ENCODE results near the gene SNX5.

DNA sequence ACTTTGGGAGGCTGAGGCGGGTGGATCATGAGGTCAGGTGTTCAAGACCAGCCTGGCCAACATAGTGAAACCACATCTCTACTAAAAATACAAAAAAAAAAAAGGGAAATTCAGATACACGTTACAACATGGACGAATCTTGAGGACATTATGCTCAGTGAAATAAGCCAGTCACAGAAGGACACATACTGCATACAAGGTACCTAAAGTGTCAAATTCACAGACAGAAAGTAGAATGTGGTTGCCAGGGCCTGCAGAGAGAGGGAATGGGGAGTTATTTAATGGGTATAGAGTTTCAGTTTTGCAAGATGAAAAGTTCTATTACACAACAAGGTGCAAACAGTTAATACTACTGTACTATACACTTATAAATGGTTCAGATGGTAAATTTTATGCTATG lies 75.1 kb downstream of the SNX5 start:
- TF ChIP-seq BRCA1 (IDR thresholded peaks at IDR 0.05; ENCODE audit: low read depth, low read length) = no peak
- no peak for TF ChIP-seq POLR2A (IDR thresholded peaks at IDR 0.05; ENCODE audit: control extremely low read depth in 1 of 2, low read depth in 2 of 2, low read length in 2 of 2)
- TF ChIP-seq NRF1 (IDR thresholded peaks at IDR 0.05; ENCODE audit: low read depth, low read length) = no peak
- no peak for TF ChIP-seq EZH2 (IDR thresholded peaks at IDR 0.05; ENCODE audit: low read depth, low read length, severe bottlenecking)
- TF ChIP-seq ZNF274 (IDR thresholded peaks at IDR 0.05; ENCODE audit: borderline replicate concordance, extremely low read depth, low read length) = no peak
- TF ChIP-seq, protein P1, sequence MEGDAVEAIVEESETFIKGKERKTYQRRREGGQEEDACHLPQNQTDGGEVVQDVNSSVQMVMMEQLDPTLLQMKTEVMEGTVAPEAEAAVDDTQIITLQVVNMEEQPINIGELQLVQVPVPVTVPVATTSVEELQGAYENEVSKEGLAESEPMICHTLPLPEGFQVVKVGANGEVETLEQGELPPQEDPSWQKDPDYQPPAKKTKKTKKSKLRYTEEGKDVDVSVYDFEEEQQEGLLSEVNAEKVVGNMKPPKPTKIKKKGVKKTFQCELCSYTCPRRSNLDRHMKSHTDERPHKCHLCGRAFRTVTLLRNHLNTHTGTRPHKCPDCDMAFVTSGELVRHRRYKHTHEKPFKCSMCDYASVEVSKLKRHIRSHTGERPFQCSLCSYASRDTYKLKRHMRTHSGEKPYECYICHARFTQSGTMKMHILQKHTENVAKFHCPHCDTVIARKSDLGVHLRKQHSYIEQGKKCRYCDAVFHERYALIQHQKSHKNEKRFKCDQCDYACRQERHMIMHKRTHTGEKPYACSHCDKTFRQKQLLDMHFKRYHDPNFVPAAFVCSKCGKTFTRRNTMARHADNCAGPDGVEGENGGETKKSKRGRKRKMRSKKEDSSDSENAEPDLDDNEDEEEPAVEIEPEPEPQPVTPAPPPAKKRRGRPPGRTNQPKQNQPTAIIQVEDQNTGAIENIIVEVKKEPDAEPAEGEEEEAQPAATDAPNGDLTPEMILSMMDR (IDR thresholded peaks at IDR 0.05; ENCODE audit: control extremely low read depth in 1 of 3, insufficient read depth in 1 of 3, low read depth in 1 of 3, low read length in 3 of 3) = no peak
- no peak for TF ChIP-seq TBP (IDR thresholded peaks at IDR 0.05; ENCODE audit: low read depth, low read length)
- no peak for TF ChIP-seq CBX8 (IDR thresholded peaks at IDR 0.05; ENCODE audit: borderline replicate concordance, low read depth, low read length)
- TF ChIP-seq POLR2AphosphoS5 (IDR thresholded peaks at IDR 0.05; ENCODE audit: low read depth, low read length) = no peak
- no peak for TF ChIP-seq RXRA (IDR thresholded peaks at IDR 0.05; ENCODE audit: insufficient read depth, low read depth, low read length)
- no peak for TF ChIP-seq CBX5 (IDR thresholded peaks at IDR 0.05; ENCODE audit: low read depth, low read length)
- TF ChIP-seq YY1 (IDR thresholded peaks at IDR 0.05; ENCODE audit: low read depth, low read length) = no peak
